Measurements from ENCODE around the gene ID2. TPM values are rescaled to one million over a fixed set of nuclear protein-coding genes. Genes with fewer than 3 reads are reported as not detected.

ID2 gene
- total RNA-seq, 1 donor from 2014 or later: 13.6 TPM

GRCh38 chr2:8685697-8686358 lies 4.0 kb downstream of the ID2 start:
- Mint-ChIP-seq H3K27me3 (ENCODE audit: low read depth, unreplicated experiment) (peaks cover 2% of the 10 kb centered on the region), H3K27ac (ENCODE audit: unreplicated experiment) (no peak overlapping the region), H3K4me1 (ENCODE audit: low read depth, unreplicated experiment) (peaks cover 2% of the 10 kb centered on the region), H3K9me3 (ENCODE audit: unreplicated experiment) (no peaks in the 10 kb centered on the region), H3K4me3 (ENCODE audit: unreplicated experiment) (peak overlapping the region; percentile 76), H3K36me3 (ENCODE audit: low read depth, unreplicated experiment) (no peaks in the 10 kb centered on the region)
- Histone ChIP-seq H3K79me2 (ENCODE audit: insufficient read depth, low read length) (peaks cover 25% of the 10 kb centered on the region), H3K4me2 (ENCODE audit: low read length) (peak overlapping the region; percentile 84), H4K20me1 (ENCODE audit: insufficient read depth, low read length) (peaks cover 24% of the 10 kb centered on the region), H3K4me3 (ENCODE audit: insufficient read depth, low read depth, low read length) (peak overlapping the region; percentile 47), H3K9ac (ENCODE audit: low read length) (peak overlapping the region; percentile 64), H3K27ac (ENCODE audit: low read depth, low read length) (no peak overlapping the region), H3K27me3 (ENCODE audit: insufficient read depth, low read length) (no peaks in the 10 kb centered on the region), H2AFZ (ENCODE audit: low read depth, low read length) (peak overlapping the region; percentile 63), H3K9me3 (ENCODE audit: insufficient read depth, low read depth, low read length) (no peaks in the 10 kb centered on the region), H3K4me1 (ENCODE audit: insufficient read depth, low read length) (peaks cover 9% of the 10 kb centered on the region), H3K36me3 (ENCODE audit: insufficient read depth, low read length) (no peaks in the 10 kb centered on the region)
- TF ChIP-seq CTCF (IDR thresholded peaks at IDR 0.05; ENCODE audit: insufficient read depth, low read depth, low read length) (peak; percentile 49), EZH2 (IDR thresholded peaks at IDR 0.05; ENCODE audit: insufficient read depth, low read length) (no peak)
- no peak for FAIRE-seq
- no peak for DNase-seq (ENCODE audit: low read depth)

- Mint-ChIP-seq H3K36me3 (ENCODE audit: low read depth, unreplicated experiment) (no peaks in the 10 kb centered on the region), H3K9me3 (ENCODE audit: unreplicated experiment) (peaks cover under 1% of the 10 kb centered on the region), H3K4me1 (ENCODE audit: low read depth, unreplicated experiment) (peaks cover 4% of the 10 kb centered on the region), H3K4me3 (ENCODE audit: unreplicated experiment) (no peak overlapping the region), H3K27me3 (ENCODE audit: low read depth, unreplicated experiment) (peaks cover 7% of the 10 kb centered on the region), H3K27ac (ENCODE audit: unreplicated experiment) (no peak overlapping the region)
- Histone ChIP-seq H4K20me1 (ENCODE audit: insufficient read depth, low read length) (no peaks in the 10 kb centered on the region), H3K79me2 (ENCODE audit: insufficient read depth, low read length) (no peaks in the 10 kb centered on the region), H2AFZ (ENCODE audit: low read depth, low read length) (no peak overlapping the region), H3K4me2 (ENCODE audit: low read length) (no peak overlapping the region), H3K27me3 (ENCODE audit: insufficient read depth, low read length) (no peaks in the 10 kb centered on the region), H3K9ac (ENCODE audit: low read length) (no peak overlapping the region), H3K4me3 (ENCODE audit: insufficient read depth, low read depth, low read length) (no peak overlapping the region), H3K4me1 (ENCODE audit: insufficient read depth, low read length) (no peaks in the 10 kb centered on the region), H3K36me3 (ENCODE audit: insufficient read depth, low read length) (no peaks in the 10 kb centered on the region), H3K27ac (ENCODE audit: low read depth, low read length) (no peak overlapping the region), H3K9me3 (ENCODE audit: insufficient read depth, low read depth, low read length) (no peaks in the 10 kb centered on the region)
- TF ChIP-seq CTCF (IDR thresholded peaks at IDR 0.05; ENCODE audit: insufficient read depth, low read depth, low read length): no peak
- TF ChIP-seq EZH2 (IDR thresholded peaks at IDR 0.05; ENCODE audit: insufficient read depth, low read length): no peak
- FAIRE-seq (no peak), DNase-seq (ENCODE audit: low read depth) (no peak)
Observed at GRCh38 chr2:8691859-8692437, 10.1 kb downstream of the ID2 start.

- Histone ChIP-seq H3K4me2 (ENCODE audit: low read length) (peak overlapping the region; percentile 50), H3K9ac (ENCODE audit: low read length) (no peak overlapping the region), H3K4me1 (ENCODE audit: insufficient read depth, low read length) (no peaks in the 10 kb centered on the region), H3K27ac (ENCODE audit: low read depth, low read length) (no peak overlapping the region), H3K9me3 (ENCODE audit: insufficient read depth, low read depth, low read length) (no peaks in the 10 kb centered on the region), H3K27me3 (ENCODE audit: insufficient read depth, low read length) (no peaks in the 10 kb centered on the region), H3K79me2 (ENCODE audit: insufficient read depth, low read length) (no peaks in the 10 kb centered on the region), H4K20me1 (ENCODE audit: insufficient read depth, low read length) (no peaks in the 10 kb centered on the region), H3K4me3 (ENCODE audit: insufficient read depth, low read depth, low read length) (no peak overlapping the region), H2AFZ (ENCODE audit: low read depth, low read length) (peak overlapping the region; percentile 46), H3K36me3 (ENCODE audit: insufficient read depth, low read length) (no peaks in the 10 kb centered on the region)
- no peaks in the 10 kb centered on the region for H3K36me3 Mint-ChIP-seq (ENCODE audit: low read depth, unreplicated experiment)
- DNase-seq (ENCODE audit: low read depth): no peak
- TF ChIP-seq EZH2 (IDR thresholded peaks at IDR 0.05; ENCODE audit: insufficient read depth, low read length) (no peak), CTCF (IDR thresholded peaks at IDR 0.05; ENCODE audit: insufficient read depth, low read depth, low read length) (no peak)
- H3K27ac Mint-ChIP-seq (ENCODE audit: unreplicated experiment): no peak overlapping the region
- H3K4me1 Mint-ChIP-seq (ENCODE audit: low read depth, unreplicated experiment): peaks cover 4% of the 10 kb centered on the region
- peaks cover 12% of the 10 kb centered on the region for H3K27me3 Mint-ChIP-seq (ENCODE audit: low read depth, unreplicated experiment)
- peaks cover 6% of the 10 kb centered on the region for H3K9me3 Mint-ChIP-seq (ENCODE audit: unreplicated experiment)
- no peak overlapping the region for H3K4me3 Mint-ChIP-seq (ENCODE audit: unreplicated experiment)
- FAIRE-seq: no peak
Observed at GRCh38 chr2:8692783-8693156, 10.9 kb downstream of the ID2 start.
